Measurements from ENCODE around the gene BEST1. TPM values are rescaled to one million over a fixed set of nuclear protein-coding genes. Genes with fewer than 3 reads are reported as not detected.

The BEST1 gene
- total RNA-seq, 1 experiment from 2014 or later: 0.22 TPM

DNA sequence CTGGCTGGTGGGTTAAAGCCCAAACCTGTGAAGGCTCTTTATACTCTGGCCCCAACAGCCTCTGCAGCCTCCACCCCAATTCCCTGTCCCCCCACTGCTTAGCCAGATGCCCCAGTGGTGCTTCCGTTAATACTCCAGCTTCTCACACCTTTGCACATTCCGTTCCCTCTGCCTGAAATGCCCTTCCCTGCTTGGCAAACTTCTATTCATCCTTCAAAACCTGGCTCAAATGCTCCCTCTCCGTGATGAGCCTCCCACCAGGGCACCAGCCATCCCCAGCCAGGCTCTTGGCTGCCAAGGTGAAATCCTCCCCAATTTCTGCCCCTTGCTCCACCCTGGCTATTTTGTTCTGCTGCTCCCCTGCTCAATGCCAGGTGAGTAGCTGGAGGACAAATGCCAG, 46.3 kb upstream of the BEST1 start:
- CTCF ChIA-PET: interaction anchor here (1.5 kb wide), 1 partner anchor 178 kb away, joined by 4 read pairs; no protein-coding TSS in a partner anchor
- no TSS peak for BruUV-seq (replicated peaks)

DNA sequence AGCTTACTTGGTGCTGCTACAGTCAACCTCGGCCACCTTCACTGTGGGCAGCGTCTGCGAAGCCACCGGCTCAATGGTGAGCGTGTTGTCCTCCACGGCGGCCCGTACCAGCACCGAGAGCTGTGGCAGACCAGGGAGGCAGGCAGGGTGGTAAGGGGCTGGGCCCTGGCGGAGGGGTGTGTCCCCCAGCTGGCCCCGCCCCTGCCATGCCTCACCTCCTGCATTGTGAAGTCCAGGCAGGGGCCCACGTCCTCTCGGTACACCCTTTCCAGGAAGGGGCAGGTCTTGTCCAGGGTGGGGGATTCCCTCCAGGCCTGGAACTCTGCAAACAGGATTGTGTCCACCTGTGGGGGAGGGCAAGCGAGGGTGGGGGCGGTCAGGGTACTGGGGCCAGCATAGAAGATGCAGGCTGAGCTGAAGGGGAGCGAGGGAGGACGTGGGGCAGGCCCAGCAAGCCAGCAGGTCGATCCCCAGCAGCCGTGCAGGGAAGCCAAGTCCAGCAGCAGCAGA, 45.6 kb upstream of the BEST1 start:
- no TSS peak for BruUV-seq (replicated peaks)
- TF ChIP-seq EZH2phosphoT487 (IDR thresholded peaks at IDR 0.05; ENCODE audit: borderline replicate concordance, low read length) (no peak), EZH2 (IDR thresholded peaks at IDR 0.05; ENCODE audit: low read length, unreplicated experiment) (no peak)
- TF ChIP-seq, protein P1, sequence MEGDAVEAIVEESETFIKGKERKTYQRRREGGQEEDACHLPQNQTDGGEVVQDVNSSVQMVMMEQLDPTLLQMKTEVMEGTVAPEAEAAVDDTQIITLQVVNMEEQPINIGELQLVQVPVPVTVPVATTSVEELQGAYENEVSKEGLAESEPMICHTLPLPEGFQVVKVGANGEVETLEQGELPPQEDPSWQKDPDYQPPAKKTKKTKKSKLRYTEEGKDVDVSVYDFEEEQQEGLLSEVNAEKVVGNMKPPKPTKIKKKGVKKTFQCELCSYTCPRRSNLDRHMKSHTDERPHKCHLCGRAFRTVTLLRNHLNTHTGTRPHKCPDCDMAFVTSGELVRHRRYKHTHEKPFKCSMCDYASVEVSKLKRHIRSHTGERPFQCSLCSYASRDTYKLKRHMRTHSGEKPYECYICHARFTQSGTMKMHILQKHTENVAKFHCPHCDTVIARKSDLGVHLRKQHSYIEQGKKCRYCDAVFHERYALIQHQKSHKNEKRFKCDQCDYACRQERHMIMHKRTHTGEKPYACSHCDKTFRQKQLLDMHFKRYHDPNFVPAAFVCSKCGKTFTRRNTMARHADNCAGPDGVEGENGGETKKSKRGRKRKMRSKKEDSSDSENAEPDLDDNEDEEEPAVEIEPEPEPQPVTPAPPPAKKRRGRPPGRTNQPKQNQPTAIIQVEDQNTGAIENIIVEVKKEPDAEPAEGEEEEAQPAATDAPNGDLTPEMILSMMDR (conservative IDR thresholded peaks at IDR 0.05; ENCODE audit: low read depth, low read length): no peak
- no peaks in the 10 kb centered on the region for H3K36me3 ChIP-seq (ENCODE audit: low read depth, low read length)
- no peaks in the 10 kb centered on the region for H3F3A ChIP-seq (ENCODE audit: low read length, unreplicated experiment)
- POLR2A ChIA-PET (ENCODE audit: unreplicated experiment): no interaction called here
- no peak overlapping the region for H3K9ac ChIP-seq (ENCODE audit: low read length)
- no peak overlapping the region for H3K4me3 ChIP-seq (ENCODE audit: low read length)
- H3K79me2 ChIP-seq (ENCODE audit: low read length): no peaks in the 10 kb centered on the region
- no peak for DNase-seq
- no peaks in the 10 kb centered on the region for H3K4me1 ChIP-seq (ENCODE audit: insufficient read depth, low read length)
- H3K27me3 ChIP-seq (ENCODE audit: low read length): no peaks in the 10 kb centered on the region
- H3K4me2 ChIP-seq (ENCODE audit: low read length): no peak overlapping the region
- no peak overlapping the region for H3K27ac ChIP-seq (ENCODE audit: low read length)
- H3K9me2 ChIP-seq (replicated peaks; ENCODE audit: low read length): no peaks in the 10 kb centered on the region
- H2AFZ ChIP-seq (ENCODE audit: low read length): no peak overlapping the region
- ATAC-seq: no peak
- no peaks in the 10 kb centered on the region for H4K20me1 ChIP-seq (ENCODE audit: low read length)
- CTCF ChIA-PET: interaction anchor here (1.5 kb wide), 1 partner anchor 177 kb away, joined by 4 read pairs; no protein-coding TSS in a partner anchor
- intact Hi-C loops (cut with micrococcal nuclease): no loop called here
- H3K9me3 ChIP-seq (ENCODE audit: low read length): no peaks in the 10 kb centered on the region

More for the DNA sequence above, 46.3 kb upstream of the BEST1 start:
- Histone ChIP-seq H3K4me1 (ENCODE audit: insufficient read depth, low read length) (no peaks in the 10 kb centered on the region), H3K9ac (ENCODE audit: low read length) (no peak overlapping the region), H3K4me2 (ENCODE audit: low read length) (no peak overlapping the region), H3K36me3 (ENCODE audit: low read depth, low read length) (no peaks in the 10 kb centered on the region), H3K27me3 (ENCODE audit: low read length) (no peaks in the 10 kb centered on the region), H3K9me2 (replicated peaks; ENCODE audit: low read length) (no peaks in the 10 kb centered on the region), H3K27ac (ENCODE audit: low read length) (no peak overlapping the region), H4K20me1 (ENCODE audit: low read length) (no peaks in the 10 kb centered on the region), H3K79me2 (ENCODE audit: low read length) (no peaks in the 10 kb centered on the region), H3K9me3 (ENCODE audit: low read length) (no peaks in the 10 kb centered on the region), H2AFZ (ENCODE audit: low read length) (no peak overlapping the region), H3F3A (ENCODE audit: low read length, unreplicated experiment) (no peaks in the 10 kb centered on the region), H3K4me3 (ENCODE audit: low read length) (no peak overlapping the region)
- intact Hi-C loops (cut with micrococcal nuclease): no loop called here
- ATAC-seq (no peak), DNase-seq (no peak)
- TF ChIP-seq EZH2phosphoT487 (IDR thresholded peaks at IDR 0.05; ENCODE audit: borderline replicate concordance, low read length) (no peak), EZH2 (IDR thresholded peaks at IDR 0.05; ENCODE audit: low read length, unreplicated experiment) (no peak)
- TF ChIP-seq, protein P1 (conservative IDR thresholded peaks at IDR 0.05; ENCODE audit: low read depth, low read length): no peak
- POLR2A ChIA-PET (ENCODE audit: unreplicated experiment): no interaction called here

DNA sequence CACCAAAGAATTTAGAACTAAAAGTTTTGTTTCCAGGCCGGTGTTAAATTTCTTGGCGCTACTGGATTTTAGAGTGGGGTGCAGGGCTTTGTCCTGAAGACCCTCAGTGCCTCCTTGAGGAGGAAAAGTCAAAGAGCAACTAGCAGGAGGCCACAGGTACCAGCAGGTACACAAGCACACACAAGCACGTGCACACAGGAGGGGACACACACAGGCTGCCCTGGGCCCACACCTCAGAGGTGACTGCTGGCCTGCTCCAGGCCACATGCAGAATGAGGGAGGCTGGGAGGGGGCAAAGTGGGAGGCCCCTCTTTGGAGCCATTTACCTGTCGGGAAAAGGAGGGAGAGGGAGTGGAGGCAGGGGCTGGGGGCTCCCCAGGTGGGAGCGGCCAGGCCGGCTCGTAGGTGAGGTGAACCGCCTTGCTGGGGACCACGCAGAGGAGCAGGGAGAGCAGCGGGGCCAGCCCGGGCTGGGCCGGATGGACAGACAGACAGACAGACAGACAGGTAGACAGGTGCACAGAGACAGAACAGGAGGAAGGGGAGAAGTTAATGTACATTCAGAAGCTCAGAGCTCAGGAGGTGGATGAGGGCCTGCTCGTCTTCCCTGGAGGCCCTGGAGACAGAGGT, 45.0 kb upstream of the BEST1 start:
- Histone ChIP-seq H3K9ac (ENCODE audit: low read length) (no peak overlapping the region), H3K27ac (ENCODE audit: low read length) (no peak overlapping the region), H3K36me3 (ENCODE audit: low read depth, low read length) (no peaks in the 10 kb centered on the region), H3K4me1 (ENCODE audit: insufficient read depth, low read length) (no peaks in the 10 kb centered on the region), H3F3A (ENCODE audit: low read length, unreplicated experiment) (no peaks in the 10 kb centered on the region), H3K9me2 (replicated peaks; ENCODE audit: low read length) (no peaks in the 10 kb centered on the region), H3K27me3 (ENCODE audit: low read length) (no peaks in the 10 kb centered on the region), H3K79me2 (ENCODE audit: low read length) (no peaks in the 10 kb centered on the region), H3K4me3 (ENCODE audit: low read length) (no peak overlapping the region), H2AFZ (ENCODE audit: low read length) (no peak overlapping the region), H3K9me3 (ENCODE audit: low read length) (no peaks in the 10 kb centered on the region), H4K20me1 (ENCODE audit: low read length) (no peaks in the 10 kb centered on the region), H3K4me2 (ENCODE audit: low read length) (no peak overlapping the region)
- TF ChIP-seq EZH2phosphoT487 (IDR thresholded peaks at IDR 0.05; ENCODE audit: borderline replicate concordance, low read length): no peak
- TF ChIP-seq, protein P1 (conservative IDR thresholded peaks at IDR 0.05; ENCODE audit: low read depth, low read length): no peak
- TF ChIP-seq EZH2 (IDR thresholded peaks at IDR 0.05; ENCODE audit: low read length, unreplicated experiment): no peak
- no TSS peak for BruUV-seq (replicated peaks)
- ATAC-seq: no peak
- ChIA-PET CTCF (interaction anchor here (1.5 kb wide), 1 partner anchor 177 kb away, joined by 4 read pairs; no protein-coding TSS in a partner anchor), POLR2A (ENCODE audit: unreplicated experiment) (no interaction called here)
- intact Hi-C loops (cut with micrococcal nuclease): no loop called here
- DNase-seq: no peak

All from PC-3 (cell line).